GM12891 (cell line): ENCODE data around the gene RERE.

Experiments used
- DNase-seq: peaks from one replicate; pipeline ENCODE4 v3.0.0; 2011; ENCODE audit warnings: low spot score; ENCODE audit not compliant: insufficient read length
- FAIRE-seq: peaks from 2 replicates; lab custom pipeline; 2011; peaks lifted over from hg19 to GRCh38; lab: Jason Lieb, UNC
- PAX5 ChIP-seq: IDR thresholded peaks from 2 replicates; pipeline ENCODE4 v1.6.1; 2011; ENCODE audit warnings: low read length, moderate library complexity, mild to moderate bottlenecking; ENCODE audit not compliant: insufficient read depth, severe bottlenecking
- POLR2A ChIP-seq: IDR thresholded peaks from 2 replicates; pipeline ENCODE4 v1.6.1; 2011; ENCODE audit warnings: low read depth, low read length, control low read depth
- POLR2AphosphoS5 ChIP-seq: IDR thresholded peaks from 2 replicates; pipeline ENCODE4 v1.6.1; 2011; ENCODE audit warnings: low read depth, low read length, control low read depth
- POU2F2 ChIP-seq: IDR thresholded peaks from 2 replicates; pipeline ENCODE4 v1.6.1; 2011; ENCODE audit warnings: low read depth, mild to moderate bottlenecking, control low read depth, low read length, moderate library complexity
- SPI1 ChIP-seq: IDR thresholded peaks from 2 replicates; pipeline ENCODE4 v1.6.1; 2011; ENCODE audit warnings: low read depth, low read length, control low read depth
- TAF1 ChIP-seq: IDR thresholded peaks from 2 replicates; pipeline ENCODE4 v1.6.1; 2011; ENCODE audit warnings: low read depth, low read length, control low read depth

The RERE gene

DNA sequence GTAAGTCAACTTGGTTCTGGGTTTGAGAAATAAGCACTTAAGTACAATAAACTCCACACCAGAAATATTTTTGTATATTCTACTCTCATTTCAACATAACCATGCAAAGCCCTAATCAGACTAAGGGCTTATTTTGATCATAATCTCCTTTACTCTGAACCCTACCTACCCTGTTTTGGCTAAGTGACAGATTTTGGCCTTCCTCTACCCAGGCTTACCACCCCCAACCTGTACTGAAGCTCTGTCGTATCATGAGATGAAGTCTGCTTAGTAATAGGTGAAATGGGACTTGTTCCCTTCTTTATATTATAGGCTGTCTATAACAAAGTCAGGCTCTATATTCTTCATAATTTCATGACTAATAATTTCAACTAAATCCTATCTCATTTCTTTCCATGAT lies 135.5 kb downstream of the RERE start:
- TF ChIP-seq SPI1 (no peak), POU2F2 (no peak), POLR2A (no peak), PAX5 (no peak), POLR2AphosphoS5 (no peak), TAF1 (no peak)
- FAIRE-seq (peak; percentile 75), DNase-seq (no peak)

GRCh38 chr1:8680664-8681650 lies 136.5 kb downstream of the RERE start:
- no peak for TF ChIP-seq POLR2AphosphoS5
- TF ChIP-seq POU2F2: no peak
- TF ChIP-seq PAX5: no peak
- no peak for TF ChIP-seq TAF1
- no peak for TF ChIP-seq SPI1
- TF ChIP-seq POLR2A: no peak
- FAIRE-seq (no peak), DNase-seq (no peak)

- FAIRE-seq (peak; percentile 58), DNase-seq (no peak)
- TF ChIP-seq POLR2AphosphoS5: no peak
- TF ChIP-seq PAX5: no peak
- TF ChIP-seq POLR2A: no peak
- no peak for TF ChIP-seq POU2F2
- TF ChIP-seq TAF1: no peak
- no peak for TF ChIP-seq SPI1
Measured at GRCh38 chr1:8679929-8680663, 137.3 kb downstream of the RERE start.

DNA sequence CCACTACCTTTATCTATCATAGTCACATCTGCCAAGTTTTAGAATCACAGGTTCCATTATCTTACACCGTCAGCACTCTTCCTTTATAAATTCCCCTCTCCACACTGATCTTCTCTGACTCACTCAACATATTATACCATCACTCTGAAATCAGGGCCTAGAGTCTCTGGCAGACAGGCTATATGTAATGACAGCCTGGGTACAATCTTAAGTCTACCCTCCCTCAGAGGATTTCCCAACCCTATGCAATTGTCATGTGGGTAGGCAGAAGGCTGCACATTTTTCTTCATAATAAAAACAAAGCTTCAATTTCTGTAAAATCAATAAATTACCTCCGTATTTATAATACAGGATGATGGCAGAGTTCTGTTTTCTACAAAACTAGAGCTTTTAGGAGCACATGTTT lies 138.0 kb downstream of the RERE start:
- peak; percentile 33 for FAIRE-seq
- no peak for TF ChIP-seq SPI1
- TF ChIP-seq TAF1: no peak
- TF ChIP-seq POU2F2: no peak
- no peak for TF ChIP-seq PAX5
- TF ChIP-seq POLR2AphosphoS5: no peak
- TF ChIP-seq POLR2A: no peak
- DNase-seq: no peak

DNA sequence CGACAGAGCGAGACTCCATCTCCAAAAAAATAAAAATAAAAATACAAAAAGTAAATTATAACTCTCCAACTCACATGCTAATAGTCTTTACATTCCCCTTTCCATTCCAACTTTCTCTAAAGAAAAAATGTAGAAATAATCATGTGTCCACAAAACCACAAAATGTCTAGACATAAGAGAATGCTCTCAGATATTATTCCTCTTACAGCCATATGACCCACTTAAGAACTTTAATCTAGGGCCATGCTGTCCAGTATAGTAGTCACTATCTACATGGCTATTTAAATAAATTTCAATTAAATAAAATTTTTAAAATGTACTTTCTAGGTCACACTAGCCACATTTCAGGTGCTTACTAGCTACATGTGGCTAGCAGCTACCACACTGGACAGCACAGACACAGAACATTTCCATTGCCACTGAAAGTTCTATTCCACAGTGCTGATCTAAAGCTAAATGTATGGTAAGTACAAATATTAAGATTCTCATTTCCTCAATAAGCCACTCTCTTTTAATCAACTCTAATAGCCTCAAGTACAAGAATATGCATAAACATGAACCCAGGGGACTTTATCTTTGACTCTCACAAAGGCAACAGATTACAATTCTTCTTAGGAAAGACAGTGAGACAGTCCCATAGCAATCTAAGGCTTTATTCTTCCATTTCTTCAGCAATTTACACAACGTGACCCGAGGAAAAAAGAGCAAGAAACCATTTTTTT lies 138.6 kb downstream of the RERE start:
- TF ChIP-seq POLR2AphosphoS5: no peak
- no peak for TF ChIP-seq POLR2A
- TF ChIP-seq SPI1: no peak
- TF ChIP-seq PAX5: no peak
- TF ChIP-seq TAF1: no peak
- no peak for TF ChIP-seq POU2F2
- FAIRE-seq (peak; percentile 20), DNase-seq (no peak)

DNA sequence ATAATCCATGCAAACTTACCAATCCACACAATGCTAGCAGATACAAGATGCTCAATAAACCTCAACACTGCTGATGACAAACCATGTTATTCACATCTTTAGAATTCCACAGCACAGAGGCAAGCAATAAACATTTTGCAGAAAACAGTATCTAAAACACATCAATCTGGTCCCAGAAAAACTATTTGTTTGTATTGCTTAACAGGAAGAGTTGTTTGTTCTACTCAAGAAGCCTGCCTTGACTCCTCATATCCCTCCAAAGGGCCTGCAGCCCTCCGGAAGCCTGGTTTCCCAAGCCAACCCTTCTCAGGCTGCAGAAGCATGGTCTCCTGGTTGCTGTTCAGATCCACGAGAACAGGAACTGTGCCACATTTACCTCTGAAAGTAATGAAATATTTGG lies 139.7 kb downstream of the RERE start:
- TF ChIP-seq TAF1: no peak
- TF ChIP-seq POU2F2: no peak
- no peak for TF ChIP-seq SPI1
- TF ChIP-seq POLR2A: no peak
- no peak for TF ChIP-seq POLR2AphosphoS5
- no peak for TF ChIP-seq PAX5
- DNase-seq (no peak), FAIRE-seq (peak; percentile 68)

DNA sequence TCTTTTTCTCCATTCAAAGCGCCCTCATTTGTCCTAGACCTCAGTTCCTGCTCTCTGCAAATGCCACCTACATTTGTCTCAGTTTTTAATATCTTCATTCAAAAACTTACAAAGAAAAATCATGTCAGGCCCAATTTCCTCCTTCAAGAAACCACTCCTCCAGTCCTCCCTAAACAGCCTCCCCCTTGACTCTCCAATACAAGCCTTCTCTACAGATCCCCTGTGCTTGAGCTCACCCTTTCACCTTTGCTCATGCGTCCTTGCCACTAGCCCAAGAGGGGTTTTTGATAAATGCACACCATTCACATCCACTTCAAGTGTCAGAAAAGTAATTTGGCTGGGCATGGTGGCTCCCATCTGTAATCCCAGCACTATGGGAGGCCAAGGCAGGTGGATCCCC lies 140.6 kb downstream of the RERE start:
- TF ChIP-seq POLR2AphosphoS5 (no peak), POU2F2 (no peak), PAX5 (no peak), POLR2A (no peak), SPI1 (no peak), TAF1 (no peak)
- FAIRE-seq (no peak), DNase-seq (no peak)

- FAIRE-seq (no peak), DNase-seq (no peak)
- TF ChIP-seq SPI1: no peak
- TF ChIP-seq POU2F2: no peak
- TF ChIP-seq PAX5: no peak
- no peak for TF ChIP-seq POLR2A
- TF ChIP-seq TAF1: no peak
Measured at GRCh38 chr1:8676072-8676471, 141.4 kb downstream of the RERE start.

- FAIRE-seq (no peak), DNase-seq (no peak)
- TF ChIP-seq POLR2A: no peak
- TF ChIP-seq TAF1: no peak
- TF ChIP-seq PAX5: no peak
- no peak for TF ChIP-seq SPI1
- no peak for TF ChIP-seq POLR2AphosphoS5
- TF ChIP-seq POU2F2: no peak
Measured at GRCh38 chr1:8674912-8675311, 142.5 kb downstream of the RERE start.

- no peak for FAIRE-seq
Measured at GRCh38 chr1:8674481-8674880, 143.0 kb downstream of the RERE start.

More at GRCh38 chr1:8674481-8674880, 143.0 kb downstream of the RERE start:
- no peak for DNase-seq
- TF ChIP-seq POU2F2: no peak
- TF ChIP-seq PAX5: no peak
- TF ChIP-seq SPI1: no peak
- no peak for TF ChIP-seq POLR2A
- TF ChIP-seq TAF1: no peak
- no peak for TF ChIP-seq POLR2AphosphoS5
